GM18873 (cell line): ENCODE measurements around the gene GRID2.

ENCODE experiments used
- ATAC-seq: cut with Tn5 transposase; IDR thresholded peaks from one replicate; pipeline ENCODE4 v1.9.1; 2021; ENCODE audit warnings: mild to moderate bottlenecking, moderate library complexity, moderate number of reproducible peaks; ENCODE audit not compliant: unreplicated experiment, low FRiP score

GRID2 gene

DNA sequence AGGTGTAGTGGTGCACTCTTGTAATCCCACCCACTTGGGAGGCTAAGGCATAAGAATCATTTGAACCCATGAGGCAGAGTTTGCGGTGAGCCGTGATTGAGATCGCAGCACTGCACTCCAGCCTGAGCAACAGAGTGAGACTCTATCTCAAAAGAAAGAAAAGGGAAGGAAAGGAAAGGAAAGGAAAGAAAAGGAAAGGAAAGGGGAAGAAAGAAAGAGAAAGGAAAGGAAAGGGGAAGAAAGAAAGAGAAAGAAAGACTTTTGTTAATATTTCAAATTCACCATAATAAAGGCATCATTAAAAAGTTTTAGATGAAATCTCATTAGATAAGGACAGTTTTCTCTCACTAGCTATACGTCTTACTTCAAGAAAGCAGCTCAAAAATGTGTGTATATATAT is 864.3 kb downstream of the GRID2 start:
- no peak for ATAC-seq

DNA sequence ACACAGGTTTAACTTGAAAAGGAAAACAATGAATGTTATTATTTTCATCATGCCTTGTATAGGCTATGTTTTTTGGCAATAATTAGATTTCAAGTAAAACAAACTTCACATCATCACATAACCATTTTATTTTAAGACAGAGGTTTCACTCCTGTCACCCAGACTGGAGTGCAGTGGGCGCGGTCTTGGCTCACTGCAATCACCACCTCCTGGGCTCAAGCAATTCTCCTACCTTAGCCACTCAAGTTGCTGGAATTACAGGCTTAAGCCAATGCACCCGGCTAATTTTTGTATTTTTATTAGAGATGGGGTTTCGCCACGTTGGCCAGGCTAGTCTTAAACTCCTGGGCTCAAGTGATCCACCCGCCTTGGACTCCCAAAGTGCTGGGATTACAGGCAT is 866.2 kb downstream of the GRID2 start:
- ATAC-seq: no peak

DNA sequence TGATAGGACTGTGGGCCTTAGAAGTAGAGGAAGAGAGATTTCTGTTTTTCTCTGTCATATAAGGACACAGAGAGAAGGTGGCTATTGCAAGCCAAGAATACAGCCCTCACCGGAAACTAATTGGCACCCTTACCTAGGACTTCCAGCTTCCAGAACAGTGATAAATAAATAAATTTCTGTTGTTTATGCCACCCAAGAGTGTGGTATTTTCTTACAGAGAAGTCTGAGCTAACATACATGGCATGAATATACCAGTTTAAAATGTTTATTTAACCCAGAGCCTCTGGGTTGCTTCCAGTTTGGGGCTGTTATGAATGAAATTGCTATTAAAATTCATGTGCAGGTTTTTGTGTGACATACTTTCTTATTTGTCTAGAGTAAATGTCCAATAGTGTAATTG is 870.8 kb downstream of the GRID2 start:
- no peak for ATAC-seq

DNA sequence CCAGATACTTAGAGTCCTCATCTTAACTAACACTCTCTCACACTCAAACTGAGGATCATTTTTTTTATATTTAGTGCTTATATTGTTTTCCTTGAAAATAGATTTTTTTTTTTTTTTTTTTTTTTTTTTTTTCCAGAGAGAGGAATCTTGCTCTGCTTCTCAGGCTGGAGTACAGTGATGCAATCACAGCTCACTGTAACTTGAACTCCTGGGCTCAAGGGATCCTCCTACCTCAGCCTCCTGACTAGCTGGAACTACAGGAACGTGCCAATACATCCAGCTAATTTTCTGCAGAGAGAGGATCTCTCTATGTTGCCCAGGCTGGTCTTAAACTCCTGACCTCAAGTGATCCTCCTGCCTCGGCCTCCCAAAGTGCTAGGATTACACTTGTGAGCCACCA is 874.5 kb downstream of the GRID2 start:
- ATAC-seq: no peak

DNA sequence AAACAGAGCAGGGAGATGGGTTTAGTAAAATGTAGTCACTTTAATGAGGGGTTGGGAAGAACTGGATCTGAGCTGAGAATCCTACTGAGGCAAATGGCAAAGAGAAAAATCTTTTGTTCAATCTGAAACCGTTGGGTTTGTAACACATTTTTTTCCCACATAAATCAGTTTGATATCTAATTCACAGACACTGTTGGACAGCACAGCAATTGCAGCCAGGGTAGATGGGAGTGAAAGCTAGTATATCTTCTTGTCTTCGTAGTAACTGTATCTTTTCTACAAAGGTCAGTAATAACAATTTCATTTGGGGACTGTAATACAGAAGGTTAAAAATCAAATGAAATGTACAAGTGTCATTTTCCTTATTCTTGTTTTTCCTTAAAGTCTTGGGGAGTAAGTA is 875.3 kb downstream of the GRID2 start:
- ATAC-seq: no peak

DNA sequence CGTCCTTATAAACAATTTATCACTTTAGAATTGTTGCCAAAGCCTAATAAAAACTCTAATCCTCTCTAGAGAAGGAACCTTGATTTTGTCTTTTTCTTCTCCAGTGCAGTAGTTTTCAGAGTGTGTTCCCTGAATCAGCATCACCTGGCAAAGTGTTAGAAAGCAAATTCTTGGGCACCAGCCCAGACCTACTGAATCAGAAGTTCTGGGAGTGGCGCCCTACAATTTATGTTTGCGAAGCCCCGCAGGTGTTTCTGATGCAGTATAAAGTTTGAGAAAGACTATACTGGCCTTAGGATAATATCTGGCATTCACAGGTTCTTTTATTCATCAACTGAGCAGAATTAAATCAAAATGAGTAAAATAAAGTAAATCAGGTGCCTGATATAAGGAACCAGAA is 879.0 kb downstream of the GRID2 start:
- no peak for ATAC-seq

DNA sequence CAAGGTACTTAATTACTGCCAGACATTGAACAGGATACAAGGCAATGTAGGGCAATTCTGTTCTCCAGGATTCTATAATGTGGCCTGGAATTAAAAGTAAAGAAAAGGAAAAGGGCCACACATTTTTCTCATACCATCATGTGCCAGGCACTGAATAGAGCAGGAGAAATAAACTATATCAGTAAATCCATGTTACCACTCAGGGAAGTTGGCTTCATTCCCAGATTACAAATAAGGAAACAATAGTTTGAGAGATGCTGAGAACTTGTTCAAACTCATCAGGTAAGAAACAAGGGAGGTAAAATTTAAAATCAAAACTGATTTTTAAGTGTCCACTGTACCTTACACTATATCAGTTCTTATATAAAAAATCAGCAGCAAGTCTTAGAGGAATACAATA is 879.8 kb downstream of the GRID2 start:
- ATAC-seq: no peak

DNA sequence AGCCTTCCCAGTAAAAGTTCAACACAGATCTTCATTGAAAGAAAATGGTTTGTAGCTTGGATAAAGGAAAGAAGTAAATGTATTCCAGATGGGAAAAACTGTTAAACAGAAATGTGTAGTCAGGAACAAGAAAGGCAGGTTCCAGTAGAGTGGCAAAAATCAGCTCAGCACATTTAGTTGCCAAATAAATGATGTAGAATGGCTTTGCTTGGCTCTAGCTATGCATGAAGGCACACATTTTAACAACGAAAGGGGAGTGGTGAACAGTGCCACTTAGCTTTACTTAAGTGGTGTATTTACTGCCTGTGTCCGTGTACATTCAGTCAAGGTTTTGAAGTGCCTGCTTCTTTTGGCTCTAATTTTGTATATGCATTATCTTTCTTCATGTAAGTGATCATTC is 880.3 kb downstream of the GRID2 start:
- no peak for ATAC-seq

DNA sequence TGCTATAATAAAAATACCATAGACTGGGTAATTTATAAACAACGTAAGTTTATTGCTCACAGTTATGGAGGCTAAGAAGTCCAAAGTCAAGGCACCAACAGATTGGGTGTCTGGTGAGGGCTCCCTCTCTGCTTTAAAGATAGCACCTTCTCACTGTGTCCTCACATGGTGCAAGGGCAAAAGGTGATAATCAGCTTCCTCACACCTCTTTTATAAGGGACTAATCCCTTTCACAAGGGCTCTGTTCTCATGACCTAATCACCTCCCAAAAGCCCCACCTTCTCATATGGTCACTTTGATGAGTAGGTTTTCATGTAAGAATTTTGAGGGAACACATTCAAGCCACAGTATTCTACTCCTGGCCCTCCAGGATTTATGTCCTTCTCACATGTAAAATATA is 883.1 kb downstream of the GRID2 start:
- no peak for ATAC-seq

DNA sequence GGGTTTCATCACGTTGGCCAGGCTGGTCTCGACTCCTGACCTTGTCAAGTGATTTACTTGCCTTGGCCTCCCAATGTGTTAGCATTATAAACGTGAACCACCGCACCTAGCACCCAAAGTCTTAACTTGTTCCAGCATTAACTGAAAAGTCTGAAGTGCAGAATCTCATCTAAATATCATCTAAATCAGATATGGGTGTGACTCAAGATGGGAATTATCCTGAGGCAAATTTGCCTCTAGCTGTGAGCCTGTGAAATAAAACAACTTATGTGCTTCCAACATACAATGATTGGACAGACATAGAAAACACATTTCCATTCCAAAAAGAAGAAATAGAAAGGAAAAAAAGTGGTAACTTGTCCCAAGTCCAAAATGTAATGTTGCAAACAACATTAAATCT is 883.7 kb downstream of the GRID2 start:
- ATAC-seq: no peak

DNA sequence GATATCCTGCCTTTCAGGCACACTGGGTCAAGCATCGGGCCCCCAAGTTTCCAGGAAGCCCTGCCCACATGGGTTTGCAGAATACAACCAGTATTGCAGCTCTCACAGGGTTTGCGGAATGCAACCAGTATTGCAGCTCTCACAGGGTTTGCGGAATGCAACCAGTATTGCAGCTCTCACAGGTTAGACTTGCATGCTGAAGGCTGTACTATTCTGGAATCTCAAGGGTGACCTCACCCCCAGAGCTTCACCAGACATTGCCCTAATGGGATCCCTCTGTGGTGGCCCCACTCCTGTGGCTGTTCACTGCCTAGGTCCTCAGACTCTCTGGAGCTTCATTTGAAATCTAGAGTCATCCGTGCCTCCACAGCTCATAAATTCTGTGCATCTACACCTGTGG is 884.1 kb downstream of the GRID2 start:
- ATAC-seq: no peak

DNA sequence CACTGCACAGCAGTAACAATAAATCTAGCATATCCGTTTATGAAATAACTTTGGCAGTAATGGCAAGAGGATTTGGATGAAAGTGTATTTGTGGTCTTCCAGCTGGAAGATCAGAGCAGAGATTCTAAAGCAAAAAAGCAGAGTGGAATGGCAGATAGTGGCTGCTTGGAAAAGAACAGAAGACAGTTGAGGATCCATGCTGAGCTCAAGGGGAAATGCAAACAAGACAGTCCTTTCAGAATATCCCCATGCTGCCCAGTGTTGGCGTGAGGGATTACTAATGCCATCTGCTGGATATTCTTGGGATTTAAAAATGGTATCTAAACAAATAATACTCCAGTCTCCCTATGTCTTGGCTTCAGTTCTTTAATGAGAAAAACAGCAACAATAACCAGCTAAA is 895.7 kb downstream of the GRID2 start:
- no peak for ATAC-seq

DNA sequence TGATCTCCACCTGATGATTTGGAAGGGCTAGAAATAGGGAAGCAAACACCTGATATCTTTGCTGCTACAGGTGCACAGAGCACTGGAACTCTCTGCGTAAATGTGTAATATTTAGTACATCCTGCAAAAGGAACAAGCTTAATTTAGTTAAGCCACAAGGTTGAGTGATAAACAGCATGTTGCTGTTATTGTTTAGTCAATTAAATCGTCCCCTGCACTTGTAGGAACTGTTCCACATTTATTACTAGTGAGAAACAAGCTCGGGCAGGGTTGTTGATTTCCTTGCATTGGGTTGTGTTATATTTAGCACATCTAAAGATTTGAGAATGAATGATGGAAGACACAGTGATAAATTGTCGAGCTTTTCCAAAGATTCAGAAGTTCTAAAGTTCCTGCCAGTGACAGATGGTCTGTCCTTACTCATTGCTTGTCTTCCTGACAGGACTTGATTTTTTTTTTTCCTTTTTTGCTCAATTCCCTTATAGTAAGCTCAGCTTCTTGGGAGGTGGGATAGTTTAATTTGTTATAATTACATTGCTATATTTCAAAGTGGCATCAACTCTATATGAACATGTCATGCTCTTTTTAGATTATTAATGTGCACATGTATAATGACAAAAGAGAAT is 897.8 kb downstream of the GRID2 start:
- ATAC-seq: no peak

DNA sequence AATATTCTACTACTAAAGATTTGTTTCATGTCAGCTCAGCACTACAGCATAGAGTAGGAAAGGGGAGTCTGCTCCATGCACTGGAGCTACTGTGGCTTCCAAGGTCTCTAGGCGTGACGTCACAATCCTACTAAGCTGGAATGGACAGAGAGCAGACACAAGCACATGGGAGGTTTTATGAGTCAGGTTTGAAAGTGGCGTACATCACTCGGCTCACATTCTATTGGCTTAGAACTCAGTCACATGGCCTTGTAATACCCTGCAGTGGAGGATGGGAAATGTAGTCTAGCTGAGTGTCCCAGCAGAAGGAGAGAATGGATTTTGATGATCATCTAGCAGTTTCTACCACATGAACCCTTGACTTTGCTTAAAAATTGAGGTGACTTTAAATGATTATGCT is 899.9 kb downstream of the GRID2 start:
- no peak for ATAC-seq

DNA sequence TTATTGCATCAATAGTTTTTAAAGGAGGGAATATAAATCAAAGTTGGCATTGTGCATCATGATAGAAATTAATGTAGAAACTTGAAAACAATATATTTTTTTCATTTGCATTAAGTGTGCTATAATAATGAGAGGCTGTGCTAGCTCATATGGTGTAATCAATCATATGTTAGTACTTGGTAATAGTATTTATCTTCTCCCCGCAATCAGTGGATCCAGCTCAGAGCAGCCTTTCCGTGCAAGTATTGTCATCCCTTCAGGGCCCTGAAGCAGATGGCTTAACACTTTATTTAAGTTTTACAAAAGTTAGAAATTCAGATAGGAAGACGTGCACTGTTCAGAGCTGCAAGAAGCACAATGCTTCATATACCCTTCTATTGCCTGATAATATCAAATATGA is 908.5 kb downstream of the GRID2 start:
- no peak for ATAC-seq

DNA sequence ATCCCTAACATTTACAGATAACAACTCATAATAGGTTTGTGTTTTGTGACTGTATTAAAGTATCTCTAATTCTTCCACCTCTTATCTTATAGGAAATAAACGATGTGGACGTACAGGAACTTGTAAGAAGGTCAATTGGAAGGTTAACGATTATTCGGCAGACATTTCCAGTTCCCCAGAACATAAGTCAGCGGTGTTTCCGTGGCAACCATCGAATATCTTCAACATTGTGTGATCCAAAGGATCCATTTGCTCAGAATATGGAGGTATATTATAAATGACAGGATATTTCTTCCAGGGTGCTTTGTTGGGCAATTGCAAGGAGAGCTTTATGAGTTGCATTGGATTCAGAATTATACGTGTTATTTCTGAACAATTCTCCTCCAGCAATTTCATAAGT is 912.9 kb downstream of the GRID2 start:
- no peak for ATAC-seq

DNA sequence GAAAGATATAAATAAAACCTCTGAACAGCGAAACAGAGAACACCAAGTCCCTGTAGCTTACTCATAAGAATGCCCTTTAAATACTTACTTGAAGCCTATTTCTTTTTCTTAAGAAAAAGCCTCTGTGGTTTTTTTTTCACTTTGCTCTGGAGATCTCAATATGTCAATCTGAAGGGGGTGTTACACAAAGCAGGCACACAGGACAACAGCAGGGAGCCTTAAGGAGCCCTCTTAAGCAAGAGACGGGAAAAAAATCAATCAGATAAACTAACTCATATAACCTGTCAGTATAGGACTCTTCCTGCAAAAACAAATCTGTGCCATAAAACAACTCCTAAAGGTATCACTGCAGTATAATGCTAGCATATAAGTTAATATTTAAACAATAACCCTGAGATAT is 913.7 kb downstream of the GRID2 start:
- no peak for ATAC-seq

DNA sequence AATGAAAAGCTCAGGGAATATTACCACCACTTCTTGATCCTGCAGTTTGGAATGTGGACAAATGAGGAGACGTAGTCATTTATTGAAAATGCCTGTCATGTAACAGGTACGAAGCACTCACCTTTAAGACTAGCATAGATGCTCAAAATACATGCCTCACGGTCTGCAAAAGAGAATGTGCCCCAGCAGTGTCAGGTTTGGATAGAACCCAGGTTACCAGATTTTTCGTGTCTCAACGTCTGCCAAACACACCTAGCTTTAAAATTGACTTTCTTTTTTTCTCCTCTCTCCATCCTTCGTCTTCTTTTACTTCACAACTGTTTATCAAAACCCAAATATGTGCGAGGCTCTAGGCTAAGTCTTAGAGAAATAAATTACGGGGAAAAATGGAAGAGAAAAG is 918.0 kb downstream of the GRID2 start:
- ATAC-seq: no peak

DNA sequence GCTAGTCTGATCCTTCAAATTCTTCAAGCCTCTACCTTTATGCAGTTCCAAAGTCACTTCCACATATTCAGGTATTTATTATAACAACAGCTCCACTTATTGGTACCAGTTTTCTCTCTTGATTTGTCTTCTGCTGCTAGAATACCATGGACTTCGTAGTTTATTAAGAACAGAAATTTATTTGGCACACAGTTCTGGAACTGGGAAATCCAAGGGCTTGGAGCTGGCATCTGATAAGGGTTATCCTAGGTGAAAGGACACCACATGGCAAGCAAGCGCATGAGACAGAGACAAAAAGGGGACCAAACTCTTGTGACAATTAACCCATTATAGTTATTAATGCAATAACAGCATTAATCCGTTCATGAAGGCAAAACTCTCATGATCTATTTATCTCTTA is 924.3 kb downstream of the GRID2 start:
- ATAC-seq: no peak

DNA sequence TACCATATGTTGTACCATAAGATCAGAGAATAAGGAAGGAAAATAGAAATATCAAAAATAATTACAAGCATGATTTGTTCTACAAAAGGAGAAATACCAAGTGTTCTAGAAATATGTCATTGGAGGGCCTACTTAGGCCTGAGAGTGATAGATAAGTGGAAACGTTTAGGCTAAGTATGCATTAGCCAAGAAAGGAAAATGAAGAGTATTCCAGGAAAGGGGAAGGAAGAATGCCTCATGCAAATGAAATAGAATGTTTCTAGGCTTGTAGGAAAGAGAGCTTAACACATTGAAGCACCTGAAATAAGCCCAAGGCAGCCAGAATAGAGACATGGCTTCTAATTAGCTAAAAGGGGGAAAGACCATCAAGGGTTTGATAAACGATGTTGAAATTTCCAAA is 929.1 kb downstream of the GRID2 start:
- ATAC-seq: no peak

DNA sequence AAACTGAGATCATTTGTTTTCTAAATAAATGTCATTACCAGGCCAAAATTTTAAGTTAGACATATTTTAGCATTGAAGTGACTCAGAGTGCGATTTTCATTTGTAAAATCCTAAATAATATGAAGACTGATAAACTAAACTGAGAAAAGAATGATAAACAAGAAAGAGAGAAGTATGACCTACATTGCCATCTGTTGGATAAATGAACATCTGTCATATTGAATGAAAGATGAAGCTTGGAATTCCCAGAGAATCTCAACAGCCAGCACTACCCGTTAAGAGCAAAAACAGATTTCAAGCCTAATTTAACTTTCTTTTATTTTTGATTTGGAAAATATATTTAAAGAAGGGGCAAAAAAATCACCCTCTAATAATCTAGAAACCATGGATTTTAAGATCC is 933.8 kb downstream of the GRID2 start:
- no peak for ATAC-seq

DNA sequence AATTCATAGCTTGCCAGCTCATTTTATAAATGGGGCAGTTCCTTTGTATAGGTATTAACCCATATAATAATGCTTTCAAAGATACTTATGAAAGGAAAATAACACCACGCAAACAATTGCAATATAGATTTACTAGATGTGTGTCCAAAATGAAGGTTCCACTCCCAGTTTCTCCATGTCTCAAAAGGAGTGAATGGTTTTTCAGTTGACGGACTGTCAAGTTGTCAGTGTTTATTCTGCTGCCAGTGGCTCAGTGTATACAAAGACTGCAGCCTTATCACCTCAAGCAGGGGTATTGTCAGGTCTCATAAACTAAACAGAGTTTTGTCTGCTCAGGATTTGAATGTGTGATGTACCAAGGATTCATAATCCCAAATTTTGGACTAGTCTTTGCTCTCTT is 939.5 kb downstream of the GRID2 start:
- ATAC-seq: no peak

DNA sequence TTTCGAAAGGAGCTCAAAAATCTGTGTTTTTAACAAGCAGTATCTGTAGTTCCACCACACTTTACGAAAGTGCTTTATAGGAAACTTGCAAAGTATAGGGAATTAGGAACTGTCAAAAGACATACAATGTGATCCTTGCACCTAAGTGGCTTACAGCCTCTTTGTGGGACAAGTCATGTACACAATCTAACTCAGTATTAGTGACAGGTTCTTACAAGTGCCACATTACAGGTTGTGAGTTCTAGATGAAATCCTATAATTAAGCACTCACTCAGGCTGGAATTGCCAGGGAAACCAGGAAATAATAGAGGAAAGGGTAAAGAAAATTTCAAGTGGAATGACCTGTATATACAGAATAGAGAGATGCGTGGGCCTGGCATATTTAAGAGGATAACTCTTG is 957.4 kb downstream of the GRID2 start:
- no peak for ATAC-seq
